OCI-M2 (cell line): Measurements from ENCODE around the gene RPS15A.

Experiments used
- DNase-seq: peaks from one replicate; lab custom pipeline; 2025; ENCODE audit not compliant: unreplicated experiment; lab: John Stamatoyannopoulos, UW

RPS15A gene

GRCh38 chr16:18789850-18790706, at the start of gene RPS15A:
TSS of gene RPS15A (minus strand) at chr16:18790334. CDS start at chr16:18789113, 1,221 bp downstream.
- peak; percentile 40 for DNase-seq

- DNase-seq: no peak
Measured at GRCh38 chr16:18839555-18839954, 49.4 kb upstream of the RPS15A start.

GRCh38 chr16:18836702-18837101, 46.6 kb upstream of the RPS15A start:
- no peak for DNase-seq

- DNase-seq: no peak
Measured at GRCh38 chr16:18834864-18835263, 44.7 kb upstream of the RPS15A start.

GRCh38 chr16:18833707-18834505, 43.8 kb upstream of the RPS15A start:
- no peak for DNase-seq

- no peak for DNase-seq
Measured at GRCh38 chr16:18832613-18833012, 42.5 kb upstream of the RPS15A start.

GRCh38 chr16:18832006-18832405, 41.9 kb upstream of the RPS15A start:
- DNase-seq: no peak

- no peak for DNase-seq
Measured at GRCh38 chr16:18829251-18829650, 39.1 kb upstream of the RPS15A start.

GRCh38 chr16:18827890-18828289, 37.8 kb upstream of the RPS15A start:
- no peak for DNase-seq

GRCh38 chr16:18816286-18816685, 26.2 kb upstream of the RPS15A start:
- no peak for DNase-seq

GRCh38 chr16:18811925-18812324, 21.8 kb upstream of the RPS15A start:
- DNase-seq: no peak

GRCh38 chr16:18809165-18809564, 19.0 kb upstream of the RPS15A start:
- no peak for DNase-seq

- DNase-seq: no peak
Measured at GRCh38 chr16:18805257-18805773, 15.2 kb upstream of the RPS15A start.

- DNase-seq: no peak
Measured at GRCh38 chr16:18804540-18804939, 14.4 kb upstream of the RPS15A start.

- no peak for DNase-seq
Measured at GRCh38 chr16:18803569-18804462, 13.7 kb upstream of the RPS15A start.

GRCh38 chr16:18802767-18803343, 12.7 kb upstream of the RPS15A start:
- DNase-seq: no peak

GRCh38 chr16:18801145-18801972, 11.2 kb upstream of the RPS15A start, which contains the start of gene ARL6IP1:
TSS of gene ARL6IP1 (minus strand) at chr16:18801549. CDS start at chr16:18801466, 83 bp downstream.
- DNase-seq: peak; percentile 85

GRCh38 chr16:18800775-18801144, 10.6 kb upstream of the RPS15A start:
- DNase-seq: no peak

GRCh38 chr16:18800293-18800692, 10.2 kb upstream of the RPS15A start:
- no peak for DNase-seq

GRCh38 chr16:18799500-18799899, 9.4 kb upstream of the RPS15A start:
- DNase-seq: no peak
